ENCODE results near the gene SNCG. TPM values are rescaled to one million over a fixed set of nuclear protein-coding genes. Genes with fewer than 3 reads are reported as not detected.
"Not testable (repeated sequence)": the region's sequence is repeated elsewhere in the genome, so short reads cannot be mapped to it uniquely, and the experiment has no call there.

Gene SNCG
- 0.85 and 5.2 TPM in 2 replicates for total RNA-seq

GRCh38 chr10:86958116-86958900 lies at the start of gene SNCG:
Gene SNCG, plus strand, starts transcription at chr10:86958599. Its CDS starts 99 bp downstream, at chr10:86958698.
- no peak for DNase-seq (ENCODE audit: low read depth)

- DNase-seq (ENCODE audit: low read depth), result no peak
Measured at GRCh38 chr10:86914734-86915133, 43.7 kb upstream of the SNCG start.

- no peak for DNase-seq (ENCODE audit: low read depth)
Measured at GRCh38 chr10:86918022-86918471, 40.4 kb upstream of the SNCG start.

- no peak for DNase-seq (ENCODE audit: low read depth)
Measured at GRCh38 chr10:86922553-86922961, 35.8 kb upstream of the SNCG start.

- DNase-seq (ENCODE audit: low read depth), result no peak
Measured at GRCh38 chr10:86929468-86930380, 28.7 kb upstream of the SNCG start.

GRCh38 chr10:86931872-86932271 lies 26.5 kb upstream of the SNCG start:
- DNase-seq (ENCODE audit: low read depth), result peak; percentile 54

- DNase-seq (ENCODE audit: low read depth), result no peak
Measured at GRCh38 chr10:86932674-86933073, 25.7 kb upstream of the SNCG start.

GRCh38 chr10:86934162-86934711 lies 24.2 kb upstream of the SNCG start:
- peak; percentile 35 for DNase-seq (ENCODE audit: low read depth)

GRCh38 chr10:86936661-86937501 lies 21.5 kb upstream of the SNCG start:
- DNase-seq (ENCODE audit: low read depth), result peak; percentile 35

- DNase-seq (ENCODE audit: low read depth), result no peak
Measured at GRCh38 chr10:86937502-86938154, 20.8 kb upstream of the SNCG start.

- no peak for DNase-seq (ENCODE audit: low read depth)
Measured at GRCh38 chr10:86938260-86938659, 20.1 kb upstream of the SNCG start.

- not testable (repeated sequence) for DNase-seq (ENCODE audit: low read depth)
Measured at GRCh38 chr10:86940076-86940475, 18.3 kb upstream of the SNCG start.

- DNase-seq (ENCODE audit: low read depth), result no peak
Measured at GRCh38 chr10:86940677-86941076, 17.7 kb upstream of the SNCG start.

GRCh38 chr10:86941426-86941825 lies 17.0 kb upstream of the SNCG start:
- DNase-seq (ENCODE audit: low read depth), result no peak

GRCh38 chr10:86941991-86942421 lies 16.4 kb upstream of the SNCG start:
- DNase-seq (ENCODE audit: low read depth), result no peak

GRCh38 chr10:86942441-86943315 lies 15.7 kb upstream of the SNCG start:
- no peak for DNase-seq (ENCODE audit: low read depth)

GRCh38 chr10:86943316-86944030 lies 14.9 kb upstream of the SNCG start:
- no peak for DNase-seq (ENCODE audit: low read depth)

- no peak for DNase-seq (ENCODE audit: low read depth)
Measured at GRCh38 chr10:86944031-86944419, 14.4 kb upstream of the SNCG start.

GRCh38 chr10:86944471-86944870 lies 13.9 kb upstream of the SNCG start:
- peak; percentile 57 for DNase-seq (ENCODE audit: low read depth)

Data from renal cortical epithelial cell (primary cell).